Stimulated activated CD8-positive, alpha-beta memory T cell treated with anti-CD3 and anti-CD28 coated beads, Interleukin-4, amount 100 ng/mL, for 4 hours (primary cell): Measurements from ENCODE around the gene FAIM2.

Experiments used
- DNase-seq, 2 donors: peaks; one replicate each; pipeline ENCODE4 v3.0.0-alpha.2; 2020; ENCODE audit warnings: low read depth in 2 of 2, low spot score in 1 of 2

FAIM2 gene

GRCh38 chr12:49897276-49897675 lies 6.4 kb downstream of the FAIM2 start:
- no peak for DNase-seq

- no peak for DNase-seq
Observed at GRCh38 chr12:49895773-49896172, 7.9 kb downstream of the FAIM2 start.

GRCh38 chr12:49894751-49895148 lies 8.9 kb downstream of the FAIM2 start:
- no peak for DNase-seq

GRCh38 chr12:49893753-49894750 lies 9.6 kb downstream of the FAIM2 start:
- DNase-seq = no peak

- DNase-seq = no peak
Observed at GRCh38 chr12:49892732-49893317, 10.9 kb downstream of the FAIM2 start.

GRCh38 chr12:49892084-49892731 lies 11.5 kb downstream of the FAIM2 start:
- DNase-seq = no peak

- DNase-seq = no peak
Observed at GRCh38 chr12:49891476-49891875, 12.2 kb downstream of the FAIM2 start.

GRCh38 chr12:49891012-49891411 lies 12.7 kb downstream of the FAIM2 start:
- no peak for DNase-seq

- no peak for DNase-seq
Observed at GRCh38 chr12:49890096-49890461, 13.6 kb downstream of the FAIM2 start.

- DNase-seq = no peak
Observed at GRCh38 chr12:49889361-49890095, 14.2 kb downstream of the FAIM2 start.

GRCh38 chr12:49888461-49889151 lies 15.1 kb downstream of the FAIM2 start:
- no peak for DNase-seq

- DNase-seq = no peak
Observed at GRCh38 chr12:49887536-49888401, 15.9 kb downstream of the FAIM2 start.

- DNase-seq = no peak
Observed at GRCh38 chr12:49887091-49887490, 16.6 kb downstream of the FAIM2 start.

- DNase-seq = no peak
Observed at GRCh38 chr12:49885663-49886461, 17.8 kb downstream of the FAIM2 start.

GRCh38 chr12:49885118-49885517 lies 18.6 kb downstream of the FAIM2 start:
- no peak for DNase-seq

GRCh38 chr12:49882851-49883464 lies 20.7 kb downstream of the FAIM2 start:
- DNase-seq = no peak

- no peak for DNase-seq
Observed at GRCh38 chr12:49882248-49882850, 21.4 kb downstream of the FAIM2 start.
